Panc1 (cell line): ENCODE results near the gene UBE2O.

Source experiments
- POLR2AphosphoS5 ChIP-seq: IDR thresholded peaks from 2 replicates; pipeline ENCODE4 v1.6.1; 2012; ENCODE audit warnings: mild to moderate bottlenecking, low read depth, low read length, moderate library complexity
- SIN3A ChIP-seq: IDR thresholded peaks from 2 replicates; pipeline ENCODE4 v1.6.1; 2012; ENCODE audit warnings: low read depth, mild to moderate bottlenecking, low read length, moderate library complexity, borderline replicate concordance; ENCODE audit not compliant: insufficient read depth
- TCF7L2 ChIP-seq: IDR thresholded peaks from 2 replicates; pipeline ENCODE4 v1.6.1; 2011; ENCODE audit warnings: mild to moderate bottlenecking, low read depth, low read length, inconsistent platforms
- TF ChIP-seq, protein P1 (sequence below), 2 experiments: IDR thresholded peaks; 2 replicates each; pipeline ENCODE4 v1.6.1; 2011 to 2012; ENCODE audit warnings: low read depth in 2 of 2, control low read depth in 1 of 2, low read length in 1 of 2, mild to moderate bottlenecking in 1 of 2, moderate library complexity in 1 of 2; ENCODE audit not compliant: insufficient read depth in 1 of 2
- TF ChIP-seq, protein P2 (sequence below): fragments of 450-650 bp; IDR thresholded peaks from 2 replicates; pipeline ENCODE4 v1.5.1; 2017; ENCODE audit warnings: mild to moderate bottlenecking

DNA sequence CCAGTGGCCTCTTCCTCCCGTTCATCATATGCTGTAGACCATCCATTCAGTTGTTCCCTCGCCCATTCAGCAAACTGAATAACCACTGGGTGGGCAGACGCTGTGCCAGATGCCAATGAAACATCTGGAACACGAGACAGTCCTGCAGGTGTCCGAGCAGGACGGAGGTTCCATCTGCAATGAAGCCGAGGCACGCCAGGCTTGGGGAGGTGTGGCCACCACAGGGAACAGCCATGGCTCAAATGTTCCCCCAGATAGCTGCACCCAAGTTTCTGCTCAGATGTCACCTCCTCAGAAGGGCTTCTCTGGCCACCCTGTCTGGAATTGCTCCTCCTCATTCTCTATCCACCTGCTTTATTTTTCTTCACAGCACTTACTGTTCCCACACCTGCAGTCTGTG, 30.5 kb downstream of the UBE2O start:
- TF ChIP-seq, protein P1, sequence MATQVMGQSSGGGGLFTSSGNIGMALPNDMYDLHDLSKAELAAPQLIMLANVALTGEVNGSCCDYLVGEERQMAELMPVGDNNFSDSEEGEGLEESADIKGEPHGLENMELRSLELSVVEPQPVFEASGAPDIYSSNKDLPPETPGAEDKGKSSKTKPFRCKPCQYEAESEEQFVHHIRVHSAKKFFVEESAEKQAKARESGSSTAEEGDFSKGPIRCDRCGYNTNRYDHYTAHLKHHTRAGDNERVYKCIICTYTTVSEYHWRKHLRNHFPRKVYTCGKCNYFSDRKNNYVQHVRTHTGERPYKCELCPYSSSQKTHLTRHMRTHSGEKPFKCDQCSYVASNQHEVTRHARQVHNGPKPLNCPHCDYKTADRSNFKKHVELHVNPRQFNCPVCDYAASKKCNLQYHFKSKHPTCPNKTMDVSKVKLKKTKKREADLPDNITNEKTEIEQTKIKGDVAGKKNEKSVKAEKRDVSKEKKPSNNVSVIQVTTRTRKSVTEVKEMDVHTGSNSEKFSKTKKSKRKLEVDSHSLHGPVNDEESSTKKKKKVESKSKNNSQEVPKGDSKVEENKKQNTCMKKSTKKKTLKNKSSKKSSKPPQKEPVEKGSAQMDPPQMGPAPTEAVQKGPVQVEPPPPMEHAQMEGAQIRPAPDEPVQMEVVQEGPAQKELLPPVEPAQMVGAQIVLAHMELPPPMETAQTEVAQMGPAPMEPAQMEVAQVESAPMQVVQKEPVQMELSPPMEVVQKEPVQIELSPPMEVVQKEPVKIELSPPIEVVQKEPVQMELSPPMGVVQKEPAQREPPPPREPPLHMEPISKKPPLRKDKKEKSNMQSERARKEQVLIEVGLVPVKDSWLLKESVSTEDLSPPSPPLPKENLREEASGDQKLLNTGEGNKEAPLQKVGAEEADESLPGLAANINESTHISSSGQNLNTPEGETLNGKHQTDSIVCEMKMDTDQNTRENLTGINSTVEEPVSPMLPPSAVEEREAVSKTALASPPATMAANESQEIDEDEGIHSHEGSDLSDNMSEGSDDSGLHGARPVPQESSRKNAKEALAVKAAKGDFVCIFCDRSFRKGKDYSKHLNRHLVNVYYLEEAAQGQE (IDR thresholded peaks at IDR 0.05; ENCODE audit: insufficient read depth in 1 of 2, low read depth in 2 of 2, low read length in 1 of 2), result no peak
- TF ChIP-seq SIN3A, result no peak
- TF ChIP-seq, protein P2, sequence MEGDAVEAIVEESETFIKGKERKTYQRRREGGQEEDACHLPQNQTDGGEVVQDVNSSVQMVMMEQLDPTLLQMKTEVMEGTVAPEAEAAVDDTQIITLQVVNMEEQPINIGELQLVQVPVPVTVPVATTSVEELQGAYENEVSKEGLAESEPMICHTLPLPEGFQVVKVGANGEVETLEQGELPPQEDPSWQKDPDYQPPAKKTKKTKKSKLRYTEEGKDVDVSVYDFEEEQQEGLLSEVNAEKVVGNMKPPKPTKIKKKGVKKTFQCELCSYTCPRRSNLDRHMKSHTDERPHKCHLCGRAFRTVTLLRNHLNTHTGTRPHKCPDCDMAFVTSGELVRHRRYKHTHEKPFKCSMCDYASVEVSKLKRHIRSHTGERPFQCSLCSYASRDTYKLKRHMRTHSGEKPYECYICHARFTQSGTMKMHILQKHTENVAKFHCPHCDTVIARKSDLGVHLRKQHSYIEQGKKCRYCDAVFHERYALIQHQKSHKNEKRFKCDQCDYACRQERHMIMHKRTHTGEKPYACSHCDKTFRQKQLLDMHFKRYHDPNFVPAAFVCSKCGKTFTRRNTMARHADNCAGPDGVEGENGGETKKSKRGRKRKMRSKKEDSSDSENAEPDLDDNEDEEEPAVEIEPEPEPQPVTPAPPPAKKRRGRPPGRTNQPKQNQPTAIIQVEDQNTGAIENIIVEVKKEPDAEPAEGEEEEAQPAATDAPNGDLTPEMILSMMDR, result no peak
- no peak for TF ChIP-seq POLR2AphosphoS5
- TF ChIP-seq TCF7L2, result no peak
